Neural cell (in vitro differentiated cells): Measurements from ENCODE around the gene CD2.

Source experiments
- EP300 ChIP-seq: fragments of 450-650 bp; conservative IDR thresholded peaks from 2 replicates; pipeline ENCODE4 v1.6.1; 2014; ENCODE audit warnings: antibody characterized with exemption, mild to moderate bottlenecking, moderate library complexity; ENCODE audit not compliant: poor library complexity, severe bottlenecking
- MXI1 ChIP-seq: fragments of 450-650 bp; conservative IDR thresholded peaks from 2 replicates; pipeline ENCODE4 v1.6.1; 2014; ENCODE audit warnings: antibody characterized with exemption, mild to moderate bottlenecking; ENCODE audit not compliant: poor library complexity, severe bottlenecking
- POLR2AphosphoS5 ChIP-seq: IDR thresholded peaks from 2 replicates; pipeline ENCODE4 v1.6.1; 2012
- TAF1 ChIP-seq: IDR thresholded peaks from 2 replicates; pipeline ENCODE4 v1.6.1; 2012; ENCODE audit warnings: low read depth
- TF ChIP-seq, protein P1 (sequence below): fragments of 450-650 bp; IDR thresholded peaks from 2 replicates; pipeline ENCODE4 v1.5.1; 2014; ENCODE audit warnings: antibody characterized with exemption, mild to moderate bottlenecking, moderate library complexity; ENCODE audit not compliant: poor library complexity, severe bottlenecking
- TF ChIP-seq, protein P2 (sequence below): IDR thresholded peaks from 2 replicates; pipeline ENCODE4 v1.6.1; 2012; ENCODE audit warnings: borderline replicate concordance

GRCh38 chr1:116775116-116775752 is 21.0 kb downstream of the CD2 start:
- no peak for TF ChIP-seq POLR2AphosphoS5
- TF ChIP-seq, protein P1, sequence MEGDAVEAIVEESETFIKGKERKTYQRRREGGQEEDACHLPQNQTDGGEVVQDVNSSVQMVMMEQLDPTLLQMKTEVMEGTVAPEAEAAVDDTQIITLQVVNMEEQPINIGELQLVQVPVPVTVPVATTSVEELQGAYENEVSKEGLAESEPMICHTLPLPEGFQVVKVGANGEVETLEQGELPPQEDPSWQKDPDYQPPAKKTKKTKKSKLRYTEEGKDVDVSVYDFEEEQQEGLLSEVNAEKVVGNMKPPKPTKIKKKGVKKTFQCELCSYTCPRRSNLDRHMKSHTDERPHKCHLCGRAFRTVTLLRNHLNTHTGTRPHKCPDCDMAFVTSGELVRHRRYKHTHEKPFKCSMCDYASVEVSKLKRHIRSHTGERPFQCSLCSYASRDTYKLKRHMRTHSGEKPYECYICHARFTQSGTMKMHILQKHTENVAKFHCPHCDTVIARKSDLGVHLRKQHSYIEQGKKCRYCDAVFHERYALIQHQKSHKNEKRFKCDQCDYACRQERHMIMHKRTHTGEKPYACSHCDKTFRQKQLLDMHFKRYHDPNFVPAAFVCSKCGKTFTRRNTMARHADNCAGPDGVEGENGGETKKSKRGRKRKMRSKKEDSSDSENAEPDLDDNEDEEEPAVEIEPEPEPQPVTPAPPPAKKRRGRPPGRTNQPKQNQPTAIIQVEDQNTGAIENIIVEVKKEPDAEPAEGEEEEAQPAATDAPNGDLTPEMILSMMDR: no peak
- no peak for TF ChIP-seq MXI1
- TF ChIP-seq, protein P2, sequence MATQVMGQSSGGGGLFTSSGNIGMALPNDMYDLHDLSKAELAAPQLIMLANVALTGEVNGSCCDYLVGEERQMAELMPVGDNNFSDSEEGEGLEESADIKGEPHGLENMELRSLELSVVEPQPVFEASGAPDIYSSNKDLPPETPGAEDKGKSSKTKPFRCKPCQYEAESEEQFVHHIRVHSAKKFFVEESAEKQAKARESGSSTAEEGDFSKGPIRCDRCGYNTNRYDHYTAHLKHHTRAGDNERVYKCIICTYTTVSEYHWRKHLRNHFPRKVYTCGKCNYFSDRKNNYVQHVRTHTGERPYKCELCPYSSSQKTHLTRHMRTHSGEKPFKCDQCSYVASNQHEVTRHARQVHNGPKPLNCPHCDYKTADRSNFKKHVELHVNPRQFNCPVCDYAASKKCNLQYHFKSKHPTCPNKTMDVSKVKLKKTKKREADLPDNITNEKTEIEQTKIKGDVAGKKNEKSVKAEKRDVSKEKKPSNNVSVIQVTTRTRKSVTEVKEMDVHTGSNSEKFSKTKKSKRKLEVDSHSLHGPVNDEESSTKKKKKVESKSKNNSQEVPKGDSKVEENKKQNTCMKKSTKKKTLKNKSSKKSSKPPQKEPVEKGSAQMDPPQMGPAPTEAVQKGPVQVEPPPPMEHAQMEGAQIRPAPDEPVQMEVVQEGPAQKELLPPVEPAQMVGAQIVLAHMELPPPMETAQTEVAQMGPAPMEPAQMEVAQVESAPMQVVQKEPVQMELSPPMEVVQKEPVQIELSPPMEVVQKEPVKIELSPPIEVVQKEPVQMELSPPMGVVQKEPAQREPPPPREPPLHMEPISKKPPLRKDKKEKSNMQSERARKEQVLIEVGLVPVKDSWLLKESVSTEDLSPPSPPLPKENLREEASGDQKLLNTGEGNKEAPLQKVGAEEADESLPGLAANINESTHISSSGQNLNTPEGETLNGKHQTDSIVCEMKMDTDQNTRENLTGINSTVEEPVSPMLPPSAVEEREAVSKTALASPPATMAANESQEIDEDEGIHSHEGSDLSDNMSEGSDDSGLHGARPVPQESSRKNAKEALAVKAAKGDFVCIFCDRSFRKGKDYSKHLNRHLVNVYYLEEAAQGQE: no peak
- no peak for TF ChIP-seq EP300
- no peak for TF ChIP-seq TAF1
